Prostate gland (tissue), 2 donors: ENCODE results near the gene ASS1. TPM values are rescaled to one million over a fixed set of nuclear protein-coding genes. Genes with fewer than 3 reads are reported as not detected.
"Not testable (repeated sequence)": the region's sequence is repeated elsewhere in the genome, so short reads cannot be mapped to it uniquely, and the experiment has no call there.

Experiments
- DNase-seq: peaks from one replicate; pipeline ENCODE4 v3.0.0-alpha.2; 2019; ENCODE audit warnings: low spot score
- H3K27ac ChIP-seq, 2 donors: fragments of 200-600 bp; sonication (generic); 2 replicates each; pipeline ENCODE4 v1.5.1; 2017 to 2019
- H3K27me3 ChIP-seq: fragments of 200-600 bp; sonication (generic); replicated peaks from 2 replicates; pipeline ENCODE4 v1.5.1; 2019; ENCODE audit not compliant: insufficient read depth
- H3K36me3 ChIP-seq, 2 donors: fragments of 200-600 bp; sonication (generic); 1 replicate in 1 of 2; 2 replicates in 1 of 2; pipeline versions ENCODE4 v1.5.1 to v1.8.1; 2017 to 2019
- H3K4me1 ChIP-seq: fragments of 200-600 bp; sonication (generic); replicated peaks from 2 replicates; pipeline ENCODE4 v1.5.1; 2019
- H3K4me3 ChIP-seq, 2 donors: fragments of 200-600 bp; sonication (generic); 2 replicates each; pipeline ENCODE4 v1.5.1; 2017 to 2019
- H3K9me3 ChIP-seq: fragments of 200-600 bp; sonication (generic); 2 replicates; pipeline ENCODE4 v1.5.1; 2017
- CTCF ChIP-seq, 4 experiments: fragments of 200-600 bp in 2 of 4; fragments of 450-650 bp in 2 of 4; sonication (generic) in 2 of 4; IDR thresholded peaks; 1 replicate in 3 of 4; 2 replicates in 1 of 4; pipeline ENCODE4 v1.5.1; 2016 to 2019; ENCODE audit warnings: antibody characterized with exemption in 4 of 4, mild to moderate bottlenecking in 2 of 4, moderate library complexity in 2 of 4
- POLR2A ChIP-seq: fragments of 450-650 bp; IDR thresholded peaks from one replicate; pipeline ENCODE4 v1.6.1; 2016; ENCODE audit warnings: antibody characterized with exemption, mild to moderate bottlenecking
- POLR2AphosphoS5 ChIP-seq: sonication (generic); formaldehyde crosslinking; IDR thresholded peaks from one replicate; pipeline ENCODE4 v1.6.1; 2017; ENCODE audit warnings: antibody characterized with exemption
- WGBS: methylation state at CpG from one replicate; pipeline ENCODE4 v1.1.5; 2018; 5-methylcytosine and 5-hydroxymethylcytosine counted together
- intact Hi-C: fragments of 100-400 bp; cut with DNase I; formaldehyde crosslinking; loops from one replicate; pipeline ENCODE4 v1.14.2; 2022
- total RNA-seq, 2 donors: library from RNA; depleted of rRNA; stranded (reverse); fragments of >200 nt; gene quantifications; one replicate each; pipeline ENCODE4 v1.1.0, GENCODE V29; 2016

ASS1 gene
- total RNA-seq, 2 donors from 2014 or later: 59.4 to 228 TPM

DNA sequence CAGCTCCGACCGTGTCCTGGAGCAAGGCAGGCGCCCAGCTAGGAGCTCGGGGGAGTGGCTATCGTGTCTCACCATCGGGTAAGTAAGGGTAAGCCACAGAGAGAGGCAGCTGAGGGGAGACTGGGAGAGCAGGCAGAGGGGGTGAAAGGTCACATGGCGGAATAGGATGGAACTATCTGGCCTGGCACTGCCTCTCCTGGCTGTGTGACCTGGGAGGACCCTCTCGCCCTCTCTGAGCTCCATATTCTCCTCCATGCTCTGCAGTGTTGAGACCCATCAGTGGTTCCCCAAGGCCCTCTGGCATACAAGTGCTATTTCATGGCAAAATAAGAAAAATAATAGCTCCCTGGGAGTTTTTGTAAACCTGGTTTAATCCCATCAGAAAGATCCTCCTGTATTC, 43.9 kb upstream of the ASS1 start:
- Histone ChIP-seq H3K27me3 (no peaks in the 10 kb centered on the region), H3K9me3 (no peaks in the 10 kb centered on the region), H3K36me3 (no peaks in the 10 kb centered on the region), H3K4me3 (no peak overlapping the region), H3K4me1 (no peaks in the 10 kb centered on the region), H3K27ac (no peak overlapping the region)
- WGBS: 95% methylated on average over 8 of the region's 8 CpGs
- no peak for DNase-seq
- TF ChIP-seq CTCF (IDR thresholded peaks at IDR 0.05) (no peak), POLR2A (no peak), POLR2AphosphoS5 (no peak)
- intact Hi-C loops: no loop called here

DNA sequence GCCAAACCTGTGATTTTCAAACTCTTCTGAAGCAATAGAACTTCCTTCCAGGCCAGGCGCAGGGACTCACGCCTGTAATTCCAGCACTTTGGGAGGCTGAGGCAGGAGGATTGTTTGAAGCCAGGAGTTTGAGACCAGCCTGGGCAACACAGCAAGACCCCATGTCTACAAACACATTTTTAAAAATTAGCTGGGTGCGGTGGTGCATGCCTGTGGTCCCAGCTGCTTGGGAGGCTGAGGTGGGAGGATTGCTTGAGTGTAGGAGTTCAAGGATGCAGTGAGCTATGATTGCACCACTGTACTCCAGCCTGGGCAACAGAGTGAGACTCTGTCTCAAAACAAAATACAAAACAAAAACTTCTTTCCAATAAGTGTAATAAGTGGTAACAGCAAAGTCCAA, 43.0 kb upstream of the ASS1 start:
- intact Hi-C loops, DNase-seq, H3K4me1 ChIP-seq, H3K27me3 ChIP-seq, H3K4me3 ChIP-seq, H3K27ac ChIP-seq, H3K9me3 ChIP-seq, H3K36me3 ChIP-seq: not testable (repeated sequence)
- 92% methylated on average over 3 of the region's 3 CpGs for WGBS

- Histone ChIP-seq H3K9me3 (no peaks in the 10 kb centered on the region), H3K27me3 (no peaks in the 10 kb centered on the region), H3K27ac (no peak overlapping the region), H3K4me1 (no peaks in the 10 kb centered on the region), H3K4me3 (no peak overlapping the region), H3K36me3 (no peaks in the 10 kb centered on the region)
- DNase-seq: no peak
- intact Hi-C loops: no loop called here
- TF ChIP-seq CTCF (IDR thresholded peaks at IDR 0.05): no peak
- no peak for TF ChIP-seq POLR2A
- no peak for TF ChIP-seq POLR2AphosphoS5
- WGBS: 94% methylated on average over 3 of the region's 3 CpGs
Measured at GRCh38 chr9:130402243-130402642, 42.5 kb upstream of the ASS1 start.

DNA sequence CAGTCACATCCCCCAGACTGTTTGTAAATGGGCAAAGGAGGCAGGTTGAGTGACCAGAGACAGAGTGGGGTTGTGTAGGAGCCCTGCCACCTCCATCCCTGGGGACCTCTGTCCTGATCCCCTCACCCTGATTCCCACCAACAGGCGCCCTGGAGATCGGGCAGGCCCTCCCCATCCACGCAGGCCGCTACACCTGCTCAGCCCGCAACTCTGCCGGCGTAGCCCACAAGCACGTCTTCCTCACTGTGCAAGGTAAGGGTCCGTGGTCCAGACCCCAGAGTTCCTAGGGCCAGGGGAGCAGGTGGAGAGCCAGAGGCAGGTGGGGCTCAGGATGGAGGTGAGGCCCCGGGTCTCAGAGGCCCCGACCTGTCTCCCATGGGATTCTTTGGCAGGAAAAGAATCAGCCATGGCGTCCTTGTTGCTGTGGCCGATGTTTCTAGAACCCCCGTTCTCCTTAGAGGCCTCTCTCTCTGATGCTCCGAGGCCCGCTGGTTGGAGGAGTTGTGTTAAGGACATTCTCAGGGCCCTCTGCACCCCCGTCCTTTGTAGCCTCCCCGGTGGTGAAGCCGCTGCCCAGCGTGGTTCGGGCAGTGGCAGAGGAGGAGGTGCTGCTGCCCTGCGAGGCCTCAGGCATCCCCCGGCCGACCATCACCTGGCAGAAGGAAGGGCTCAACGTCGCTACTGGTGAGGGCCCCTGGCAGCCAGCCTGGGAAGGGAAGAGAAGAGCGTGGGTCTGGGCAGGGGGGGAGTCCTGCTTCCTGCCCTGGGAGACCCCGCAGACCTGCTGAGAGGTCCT, 41.9 kb upstream of the ASS1 start:
- WGBS: 85% methylated on average over 28 of the region's 28 CpGs
- no peak for TF ChIP-seq POLR2AphosphoS5
- no peak for TF ChIP-seq CTCF (IDR thresholded peaks at IDR 0.05)
- TF ChIP-seq POLR2A: no peak

GRCh38 chr9:130405657-130406257, 39.0 kb upstream of the ASS1 start:
- no peak overlapping the region for H3K27ac ChIP-seq
- DNase-seq: no peak
- no peak for TF ChIP-seq POLR2A
- no peak for TF ChIP-seq POLR2AphosphoS5
- TF ChIP-seq CTCF (IDR thresholded peaks at IDR 0.05): no peak
- H3K27me3 ChIP-seq: no peaks in the 10 kb centered on the region
- H3K9me3 ChIP-seq: no peaks in the 10 kb centered on the region
- 90% methylated on average over 22 of the region's 22 CpGs for WGBS
- no peaks in the 10 kb centered on the region for H3K36me3 ChIP-seq
- intact Hi-C loops: no loop called here
- H3K4me3 ChIP-seq: no peak overlapping the region
- H3K4me1 ChIP-seq: no peaks in the 10 kb centered on the region

More for the DNA sequence above, 41.9 kb upstream of the ASS1 start:
- DNase-seq: no peak
- no peaks in the 10 kb centered on the region for H3K27me3 ChIP-seq
- H3K27ac ChIP-seq: no peak overlapping the region
- intact Hi-C loops: no loop called here
- H3K9me3 ChIP-seq: no peaks in the 10 kb centered on the region
- H3K4me3 ChIP-seq: no peak overlapping the region
- no peaks in the 10 kb centered on the region for H3K36me3 ChIP-seq
- H3K4me1 ChIP-seq: no peaks in the 10 kb centered on the region
